ENCODE measurements around the gene AFAP1L2.

The AFAP1L2 gene

DNA sequence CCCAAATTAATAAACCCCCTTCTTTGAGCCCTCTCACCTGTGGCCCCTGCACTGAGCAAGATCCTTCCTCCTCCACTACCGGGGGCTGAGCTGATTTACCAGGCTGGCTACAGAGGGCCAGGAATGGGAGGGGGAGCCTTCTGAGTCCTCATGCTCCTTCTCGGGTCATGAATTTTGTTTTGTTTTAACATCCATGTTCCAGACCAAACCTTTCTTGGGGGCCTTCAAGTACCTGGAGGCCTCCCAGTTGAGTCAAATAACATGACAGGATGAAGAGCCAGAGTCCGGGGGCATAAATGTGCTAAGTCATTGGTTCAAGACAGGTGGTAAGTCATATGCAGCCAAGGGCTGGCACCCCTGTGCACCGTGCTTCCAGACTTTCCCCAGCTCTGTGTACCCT is 39.6 kb downstream of the AFAP1L2 start:
- no peak for DNase-seq
- Histone ChIP-seq H3K9me3 (ENCODE audit: control insufficient read depth, low read length) (no peaks in the 10 kb centered on the region), H3K4me3 (ENCODE audit: insufficient read depth, low read depth, low read length, poor library complexity, severe bottlenecking) (no peak overlapping the region), H3K27ac (ENCODE audit: insufficient read depth, low read length, poor library complexity, severe bottlenecking) (no peak overlapping the region), H3K27me3 (replicated peaks; ENCODE audit: control insufficient read depth, insufficient read depth, low read length, poor library complexity, severe bottlenecking) (no peaks in the 10 kb centered on the region), H3K36me3 (ENCODE audit: control insufficient read depth, insufficient read depth, low read length) (no peaks in the 10 kb centered on the region), H3K4me1 (ENCODE audit: control insufficient read depth, insufficient read depth, low read length, poor library complexity, severe bottlenecking) (no peaks in the 10 kb centered on the region)

DNA sequence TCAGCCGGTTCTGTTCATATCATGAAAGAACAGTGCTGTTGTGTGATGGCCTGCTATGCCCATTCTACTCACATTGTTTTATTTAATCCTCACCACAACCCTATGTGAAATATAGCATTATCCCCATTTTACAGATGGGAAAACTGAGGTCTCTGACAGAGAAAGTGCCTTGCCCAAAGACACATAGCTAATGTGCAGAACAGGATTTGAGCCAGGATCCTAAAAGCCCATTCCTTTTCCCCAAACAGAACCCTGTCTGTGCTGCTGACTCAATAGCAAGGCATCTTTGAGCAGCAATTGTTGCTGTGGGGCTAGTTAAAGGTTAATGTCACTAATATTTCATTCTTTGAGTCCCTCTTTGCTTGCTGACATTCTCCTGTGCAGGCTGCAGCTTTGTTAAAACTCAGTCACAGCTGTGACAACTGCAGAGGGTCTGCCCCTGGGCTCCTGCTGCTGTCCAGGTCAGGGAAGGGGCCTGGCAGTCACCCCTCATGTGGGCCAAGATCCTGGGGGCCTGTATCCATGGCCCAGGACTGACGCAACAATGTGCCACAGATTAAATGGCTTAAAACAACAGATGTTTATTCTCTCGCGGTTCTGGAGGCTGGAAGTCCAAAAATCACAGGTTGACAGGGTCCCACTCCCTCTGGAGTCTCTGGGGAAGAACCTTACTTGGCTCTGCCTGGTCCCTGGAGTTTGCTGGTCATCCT is 40.4 kb downstream of the AFAP1L2 start:
- H3K4me1 ChIP-seq (ENCODE audit: control insufficient read depth, insufficient read depth, low read length, poor library complexity, severe bottlenecking) = no peaks in the 10 kb centered on the region
- H3K9me3 ChIP-seq (ENCODE audit: control insufficient read depth, low read length) = no peaks in the 10 kb centered on the region
- no peak overlapping the region for H3K4me3 ChIP-seq (ENCODE audit: insufficient read depth, low read depth, low read length, poor library complexity, severe bottlenecking)
- H3K27ac ChIP-seq (ENCODE audit: insufficient read depth, low read length, poor library complexity, severe bottlenecking) = no peak overlapping the region
- H3K36me3 ChIP-seq (ENCODE audit: control insufficient read depth, insufficient read depth, low read length) = no peaks in the 10 kb centered on the region
- no peaks in the 10 kb centered on the region for H3K27me3 ChIP-seq (replicated peaks; ENCODE audit: control insufficient read depth, insufficient read depth, low read length, poor library complexity, severe bottlenecking)
- no peak for DNase-seq

DNA sequence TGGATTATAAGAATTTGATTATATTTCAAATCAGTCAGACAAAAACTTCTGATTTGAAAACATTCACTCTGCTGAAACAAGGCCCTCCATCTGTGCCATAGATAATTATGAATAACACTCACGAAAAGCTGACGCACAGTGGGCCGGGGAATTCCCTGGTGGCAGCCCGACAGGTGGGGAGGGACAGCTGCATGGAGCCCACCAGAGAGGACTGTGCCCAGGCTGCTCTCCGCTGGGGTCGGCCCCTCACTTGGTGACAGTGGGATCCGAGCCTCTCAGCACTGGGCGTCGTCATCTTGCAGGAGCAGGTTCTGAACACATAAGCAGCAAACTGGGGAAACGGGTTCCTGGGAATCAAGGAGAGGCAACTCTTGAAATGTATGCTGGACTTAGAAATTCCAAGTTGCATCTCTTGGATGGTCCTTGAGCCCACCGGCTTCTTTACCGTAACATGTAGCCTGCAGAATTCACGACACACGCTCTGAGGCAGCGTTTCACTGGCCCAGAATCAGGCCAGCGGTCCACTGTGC is 41.4 kb downstream of the AFAP1L2 start:
- no peak for DNase-seq
- H3K36me3 ChIP-seq (ENCODE audit: control insufficient read depth, insufficient read depth, low read length) = no peaks in the 10 kb centered on the region
- no peaks in the 10 kb centered on the region for H3K9me3 ChIP-seq (ENCODE audit: control insufficient read depth, low read length)
- H3K4me3 ChIP-seq (ENCODE audit: insufficient read depth, low read depth, low read length, poor library complexity, severe bottlenecking) = no peak overlapping the region
- no peak overlapping the region for H3K27ac ChIP-seq (ENCODE audit: insufficient read depth, low read length, poor library complexity, severe bottlenecking)
- no peaks in the 10 kb centered on the region for H3K4me1 ChIP-seq (ENCODE audit: control insufficient read depth, insufficient read depth, low read length, poor library complexity, severe bottlenecking)
- H3K27me3 ChIP-seq (replicated peaks; ENCODE audit: control insufficient read depth, insufficient read depth, low read length, poor library complexity, severe bottlenecking) = no peaks in the 10 kb centered on the region

DNA sequence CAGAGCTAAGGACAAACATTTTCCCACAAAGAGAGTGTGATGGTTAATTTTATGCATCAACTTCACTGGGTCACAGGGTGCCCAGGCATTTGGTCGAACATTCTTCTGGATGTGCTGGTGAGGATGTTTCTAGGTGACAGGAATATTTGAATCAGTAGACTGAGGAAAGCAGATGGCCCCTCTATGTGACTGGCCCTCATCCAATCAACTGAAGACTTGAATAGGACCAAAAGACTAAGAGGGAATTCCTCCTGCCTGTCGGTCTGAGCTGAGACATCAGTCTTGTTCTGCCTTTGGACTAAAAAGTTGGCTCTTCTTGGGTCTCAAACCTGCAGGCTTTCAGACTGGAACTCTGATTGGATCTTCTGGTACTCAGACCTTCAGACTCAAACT is 44.4 kb downstream of the AFAP1L2 start:
- Histone ChIP-seq H3K4me3 (ENCODE audit: insufficient read depth, low read depth, low read length, poor library complexity, severe bottlenecking) (no peak overlapping the region), H3K27me3 (replicated peaks; ENCODE audit: control insufficient read depth, insufficient read depth, low read length, poor library complexity, severe bottlenecking) (no peaks in the 10 kb centered on the region), H3K9me3 (ENCODE audit: control insufficient read depth, low read length) (no peaks in the 10 kb centered on the region), H3K4me1 (ENCODE audit: control insufficient read depth, insufficient read depth, low read length, poor library complexity, severe bottlenecking) (no peaks in the 10 kb centered on the region), H3K36me3 (ENCODE audit: control insufficient read depth, insufficient read depth, low read length) (no peaks in the 10 kb centered on the region), H3K27ac (ENCODE audit: insufficient read depth, low read length, poor library complexity, severe bottlenecking) (no peak overlapping the region)
- DNase-seq = no peak

DNA sequence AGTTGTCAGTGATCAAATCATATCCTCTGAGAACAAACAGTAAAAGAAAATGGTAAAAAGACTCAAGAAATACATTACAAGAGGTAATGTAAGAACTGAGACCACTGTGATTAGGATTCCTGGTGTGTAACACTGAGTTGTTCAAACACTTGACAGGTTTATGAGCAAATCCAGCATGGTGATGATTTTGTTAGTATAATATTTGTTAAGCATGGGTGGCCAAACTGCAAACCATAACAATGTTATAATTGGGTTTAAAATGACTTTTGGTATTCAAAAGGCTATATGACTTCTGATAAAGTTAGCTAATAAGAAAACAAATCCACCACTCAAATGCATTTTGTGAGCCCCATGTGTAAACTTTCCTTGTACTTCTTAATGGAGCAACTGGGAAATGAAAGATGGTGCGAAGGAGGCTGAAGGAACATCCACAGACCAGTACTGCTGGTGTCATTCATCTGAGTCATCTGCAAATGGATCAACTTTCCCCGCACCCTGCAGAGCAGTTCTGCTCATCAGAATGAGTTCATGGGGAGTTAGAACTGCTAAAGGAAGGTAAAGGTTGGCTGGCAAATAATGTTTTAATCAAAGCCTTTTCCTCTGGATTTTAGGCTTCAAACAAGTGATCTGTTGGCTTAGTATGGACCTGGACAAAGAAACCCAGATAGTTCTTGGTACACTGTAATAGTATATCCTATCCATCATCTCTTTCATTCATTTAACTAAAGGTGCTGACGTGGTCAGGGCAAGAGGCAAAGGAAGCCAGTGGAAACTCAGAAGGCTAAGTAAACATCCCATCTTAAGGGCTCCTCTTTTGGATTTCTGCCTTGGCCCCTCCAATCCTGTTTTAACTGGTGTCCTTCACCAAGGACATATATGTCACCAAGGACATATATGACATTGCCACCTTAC is 45.0 kb downstream of the AFAP1L2 start:
- no peak for DNase-seq
- H3K4me3 ChIP-seq (ENCODE audit: insufficient read depth, low read depth, low read length, poor library complexity, severe bottlenecking) = no peak overlapping the region
- H3K4me1 ChIP-seq (ENCODE audit: control insufficient read depth, insufficient read depth, low read length, poor library complexity, severe bottlenecking) = no peaks in the 10 kb centered on the region
- no peak overlapping the region for H3K27ac ChIP-seq (ENCODE audit: insufficient read depth, low read length, poor library complexity, severe bottlenecking)
- no peaks in the 10 kb centered on the region for H3K36me3 ChIP-seq (ENCODE audit: control insufficient read depth, insufficient read depth, low read length)
- H3K9me3 ChIP-seq (ENCODE audit: control insufficient read depth, low read length) = no peaks in the 10 kb centered on the region
- H3K27me3 ChIP-seq (replicated peaks; ENCODE audit: control insufficient read depth, insufficient read depth, low read length, poor library complexity, severe bottlenecking) = no peaks in the 10 kb centered on the region

DNA sequence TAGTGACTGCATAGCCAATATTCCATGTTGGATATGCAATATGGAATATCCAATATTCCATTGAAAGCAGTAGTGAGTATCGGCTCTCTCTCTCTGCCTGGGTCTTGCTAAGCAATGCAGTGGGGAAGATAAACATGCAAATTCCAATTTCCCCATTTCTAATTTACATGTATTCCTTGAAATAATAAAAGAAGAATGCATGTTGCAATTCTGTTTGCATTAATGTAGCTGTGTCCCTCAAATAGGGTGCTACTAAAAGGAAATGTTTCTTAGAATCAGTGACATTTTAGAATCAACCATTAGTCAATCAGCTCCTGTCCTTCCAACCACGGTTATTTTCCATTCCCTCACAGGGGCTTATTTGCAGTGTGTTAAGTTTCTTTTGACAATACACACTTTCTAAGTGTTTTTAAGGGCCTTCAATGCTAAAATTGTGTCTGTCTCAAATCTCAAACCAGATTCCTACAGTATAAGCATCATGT is 46.7 kb downstream of the AFAP1L2 start:
- Histone ChIP-seq H3K9me3 (ENCODE audit: control insufficient read depth, low read length) (no peaks in the 10 kb centered on the region), H3K4me3 (ENCODE audit: insufficient read depth, low read depth, low read length, poor library complexity, severe bottlenecking) (no peak overlapping the region), H3K4me1 (ENCODE audit: control insufficient read depth, insufficient read depth, low read length, poor library complexity, severe bottlenecking) (no peaks in the 10 kb centered on the region), H3K36me3 (ENCODE audit: control insufficient read depth, insufficient read depth, low read length) (no peaks in the 10 kb centered on the region), H3K27me3 (replicated peaks; ENCODE audit: control insufficient read depth, insufficient read depth, low read length, poor library complexity, severe bottlenecking) (no peaks in the 10 kb centered on the region), H3K27ac (ENCODE audit: insufficient read depth, low read length, poor library complexity, severe bottlenecking) (no peak overlapping the region)
- DNase-seq = no peak

DNA sequence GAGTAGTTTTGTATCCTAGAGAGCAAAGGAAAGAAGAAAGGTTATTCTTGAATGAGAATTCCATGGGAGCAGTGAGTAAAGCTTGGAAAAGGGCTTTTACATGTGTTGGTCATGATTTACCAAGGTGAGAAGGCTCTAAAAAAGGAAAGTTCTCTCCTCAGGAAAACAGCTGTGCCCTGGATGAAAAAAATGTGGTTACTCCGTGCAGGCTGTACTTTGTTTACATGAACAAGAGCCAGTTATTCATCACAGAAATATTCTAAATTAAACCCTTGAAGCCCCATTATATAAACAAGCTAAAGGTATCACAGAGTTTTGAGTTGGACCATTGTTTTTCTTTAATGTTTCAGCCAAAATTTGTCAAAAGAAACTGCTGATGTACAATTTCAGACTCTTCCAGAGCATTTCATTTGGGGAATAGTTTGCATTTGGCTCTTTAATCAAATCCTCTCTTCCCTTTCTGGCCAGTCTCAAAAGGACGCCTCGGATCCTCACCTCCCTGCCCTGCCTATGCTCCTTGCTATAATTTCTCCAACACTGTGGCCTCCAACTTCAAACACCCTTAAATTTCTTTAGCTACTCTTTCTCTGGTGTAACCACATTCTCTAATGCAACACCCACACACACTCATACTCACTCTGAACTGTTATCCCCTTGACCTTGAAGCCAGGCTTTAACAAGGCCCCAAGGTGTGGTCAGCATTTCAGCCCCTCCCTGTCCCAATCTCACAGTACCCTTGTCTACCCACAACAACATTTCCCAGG is 47.4 kb downstream of the AFAP1L2 start:
- no peak for DNase-seq
- no peak overlapping the region for H3K4me3 ChIP-seq (ENCODE audit: insufficient read depth, low read depth, low read length, poor library complexity, severe bottlenecking)
- no peaks in the 10 kb centered on the region for H3K27me3 ChIP-seq (replicated peaks; ENCODE audit: control insufficient read depth, insufficient read depth, low read length, poor library complexity, severe bottlenecking)
- H3K27ac ChIP-seq (ENCODE audit: insufficient read depth, low read length, poor library complexity, severe bottlenecking) = no peak overlapping the region
- H3K36me3 ChIP-seq (ENCODE audit: control insufficient read depth, insufficient read depth, low read length) = no peaks in the 10 kb centered on the region
- H3K9me3 ChIP-seq (ENCODE audit: control insufficient read depth, low read length) = no peaks in the 10 kb centered on the region
- H3K4me1 ChIP-seq (ENCODE audit: control insufficient read depth, insufficient read depth, low read length, poor library complexity, severe bottlenecking) = no peaks in the 10 kb centered on the region

DNA sequence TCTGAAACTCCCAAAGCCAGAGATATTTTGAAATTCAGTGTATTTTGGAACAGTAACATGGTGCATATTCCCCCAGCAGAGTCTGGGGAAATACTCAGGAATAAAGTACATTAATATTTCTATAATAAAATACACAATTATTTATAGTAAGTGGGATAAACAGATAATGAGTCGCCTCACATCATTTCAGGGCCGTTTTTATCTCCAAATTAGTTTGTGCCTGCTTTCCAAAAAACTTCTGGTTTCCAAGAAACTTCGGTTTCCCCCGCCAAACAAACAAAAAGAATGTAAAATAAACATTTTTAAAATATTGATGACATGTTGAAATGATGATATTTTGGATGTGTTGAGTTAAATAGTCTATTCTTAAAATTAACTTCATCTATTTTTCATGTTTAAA is 48.2 kb downstream of the AFAP1L2 start:
- H3K36me3 ChIP-seq (ENCODE audit: control insufficient read depth, insufficient read depth, low read length) = no peaks in the 10 kb centered on the region
- H3K4me1 ChIP-seq (ENCODE audit: control insufficient read depth, insufficient read depth, low read length, poor library complexity, severe bottlenecking) = no peaks in the 10 kb centered on the region
- H3K27ac ChIP-seq (ENCODE audit: insufficient read depth, low read length, poor library complexity, severe bottlenecking) = no peak overlapping the region
- no peak for DNase-seq
- H3K9me3 ChIP-seq (ENCODE audit: control insufficient read depth, low read length) = no peaks in the 10 kb centered on the region
- H3K4me3 ChIP-seq (ENCODE audit: insufficient read depth, low read depth, low read length, poor library complexity, severe bottlenecking) = no peak overlapping the region
- H3K27me3 ChIP-seq (replicated peaks; ENCODE audit: control insufficient read depth, insufficient read depth, low read length, poor library complexity, severe bottlenecking) = no peaks in the 10 kb centered on the region

DNA sequence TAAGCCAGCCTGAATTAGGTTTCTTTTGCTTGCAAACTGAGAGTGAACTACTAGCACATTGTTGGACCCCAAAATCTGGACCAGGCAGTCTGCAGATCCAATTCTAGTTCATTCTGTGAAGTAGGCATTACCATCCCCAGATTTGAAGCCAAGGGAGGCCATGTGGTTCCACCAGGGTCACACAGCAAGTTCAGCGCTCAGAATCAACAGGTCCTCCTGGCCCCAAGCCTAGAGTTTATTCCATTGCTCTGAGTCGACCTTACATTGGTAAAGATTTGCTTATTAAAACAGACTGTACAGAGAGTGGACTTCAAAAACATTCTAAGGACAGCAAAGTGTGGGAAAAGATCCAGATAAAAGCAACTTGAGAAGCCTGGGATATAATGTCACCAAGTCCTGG is 50.9 kb downstream of the AFAP1L2 start:
- H3K9me3 ChIP-seq (ENCODE audit: control insufficient read depth, low read length) = no peaks in the 10 kb centered on the region
- H3K4me3 ChIP-seq (ENCODE audit: insufficient read depth, low read depth, low read length, poor library complexity, severe bottlenecking) = no peak overlapping the region
- no peak for DNase-seq
- no peaks in the 10 kb centered on the region for H3K36me3 ChIP-seq (ENCODE audit: control insufficient read depth, insufficient read depth, low read length)
- H3K27me3 ChIP-seq (replicated peaks; ENCODE audit: control insufficient read depth, insufficient read depth, low read length, poor library complexity, severe bottlenecking) = no peaks in the 10 kb centered on the region
- H3K4me1 ChIP-seq (ENCODE audit: control insufficient read depth, insufficient read depth, low read length, poor library complexity, severe bottlenecking) = no peaks in the 10 kb centered on the region
- H3K27ac ChIP-seq (ENCODE audit: insufficient read depth, low read length, poor library complexity, severe bottlenecking) = no peak overlapping the region
